T-helper 17 cell (primary cell): ENCODE measurements around the gene LMF2. TPM values are rescaled to one million over a fixed set of nuclear protein-coding genes. Genes with fewer than 3 reads are reported as not detected.

Experiments
- ATAC-seq: fragments of 150-1000 bp; cut with Tn5 transposase; 2 replicates; pipeline ENCODE4 v1.10.0; 2021; ENCODE audit warnings: mild to moderate bottlenecking, moderate library complexity
- DNase-seq, 3 donors: peaks; one replicate each; pipeline versions ENCODE4 v3.0.0 to v3.0.0-alpha.2; 2020 to 2021
- H3K9me3 ChIP-seq: one replicate; pipeline ENCODE4 v1.7.0; 2013; ENCODE audit warnings: low read length, mild to moderate bottlenecking; ENCODE audit not compliant: control insufficient read depth, poor library complexity, severe bottlenecking
- H3K27ac Mint-ChIP-seq: one replicate; pipeline ENCODE4 v1.8.0; 2022; ENCODE audit warnings: mild to moderate bottlenecking, moderate library complexity, mixed read lengths
- H3K27me3 Mint-ChIP-seq: one replicate; pipeline ENCODE4 v1.8.0; 2022; ENCODE audit warnings: mixed read lengths
- H3K36me3 Mint-ChIP-seq: one replicate; pipeline ENCODE4 v1.8.0; 2022; ENCODE audit warnings: low read depth, mixed read lengths
- H3K4me1 Mint-ChIP-seq: one replicate; pipeline ENCODE4 v1.8.0; 2022; ENCODE audit warnings: mild to moderate bottlenecking, mixed read lengths
- H3K4me3 Mint-ChIP-seq: one replicate; pipeline ENCODE4 v1.8.0; 2022; ENCODE audit warnings: mild to moderate bottlenecking, moderate library complexity, mixed read lengths
- total RNA-seq, 4 donors: library from RNA in 2 of 4; stranded (reverse) in 2 of 4; gene quantifications; one replicate each; pipeline ENCODE4 v1.2.3 and lab custom pipeline; 2022 to 2026

LMF2 gene, protein sequence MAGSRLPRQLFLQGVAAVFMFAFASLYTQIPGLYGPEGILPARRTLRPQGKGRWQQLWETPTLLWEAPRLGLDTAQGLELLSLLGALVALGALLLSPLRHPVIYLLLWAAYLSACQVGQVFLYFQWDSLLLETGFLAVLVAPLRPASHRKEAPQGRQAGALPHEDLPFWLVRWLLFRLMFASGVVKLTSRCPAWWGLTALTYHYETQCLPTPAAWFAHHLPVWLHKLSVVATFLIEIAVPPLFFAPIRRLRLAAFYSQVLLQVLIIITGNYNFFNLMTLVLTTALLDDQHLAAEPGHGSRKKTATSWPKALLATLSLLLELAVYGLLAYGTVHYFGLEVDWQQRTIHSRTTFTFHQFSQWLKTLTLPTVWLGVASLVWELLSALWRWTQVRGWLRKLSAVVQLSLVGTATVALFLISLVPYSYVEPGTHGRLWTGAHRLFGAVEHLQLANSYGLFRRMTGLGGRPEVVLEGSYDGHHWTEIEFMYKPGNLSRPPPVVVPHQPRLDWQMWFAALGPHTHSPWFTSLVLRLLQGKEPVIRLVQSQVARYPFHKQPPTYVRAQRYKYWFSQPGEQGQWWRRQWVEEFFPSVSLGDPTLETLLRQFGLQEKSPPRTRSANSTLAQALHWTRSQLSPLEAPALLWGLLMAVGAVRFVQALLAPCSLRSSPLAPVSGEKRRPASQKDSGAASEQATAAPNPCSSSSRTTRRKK
- 100 to 1,000 TPM; 110 to 130 TPM for total RNA-seq
- 109 to 153 reads per million in 2 donors for total RNA-seq (lab: John Stamatoyannopoulos, UW)

DNA sequence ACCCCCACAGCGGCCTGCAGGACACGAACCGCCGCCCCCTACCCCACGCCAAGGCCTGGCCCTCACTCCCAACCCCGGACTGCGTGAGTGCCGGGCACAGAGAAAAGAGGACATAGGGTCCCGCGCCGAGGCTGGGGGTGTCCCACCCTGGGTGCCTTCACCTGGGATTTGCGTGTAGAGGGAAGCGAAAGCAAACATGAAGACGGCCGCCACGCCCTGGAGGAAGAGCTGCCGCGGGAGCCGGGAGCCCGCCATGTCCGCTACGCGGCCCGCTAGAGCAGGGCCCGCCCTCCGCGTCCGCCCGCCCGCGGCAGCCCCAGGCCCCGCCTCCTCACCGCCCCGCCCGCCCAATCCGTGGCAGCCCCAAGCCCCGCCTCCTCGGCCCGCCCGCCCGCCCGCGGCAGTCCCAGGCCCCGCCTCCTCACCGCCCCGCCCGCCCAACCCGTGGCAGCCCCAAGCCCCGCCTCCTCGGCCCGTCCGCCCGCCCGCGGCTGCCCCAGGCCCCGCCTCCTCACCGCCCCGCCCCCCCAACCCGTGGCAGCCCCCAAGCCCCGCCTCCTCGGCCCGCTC, at the start of gene LMF2:
TSS of gene LMF2 (minus strand) at position 282 of the 570 bp plus-strand sequence. CDS start at position 255, 27 bp downstream.
- H3K9me3 ChIP-seq = no peaks in the 10 kb centered on the region
- peak; percentile 84 to 96 (median 95) for DNase-seq
- no peaks in the 10 kb centered on the region for H3K27me3 Mint-ChIP-seq
- H3K4me1 Mint-ChIP-seq = peaks cover 14% of the 10 kb centered on the region
- H3K4me3 Mint-ChIP-seq = peak within 1 kb of the TSS; percentile 96
- H3K36me3 Mint-ChIP-seq = no peaks in the 10 kb centered on the region
- H3K27ac Mint-ChIP-seq = peak within 1 kb of the TSS; percentile 94
- peak; percentile 82 for ATAC-seq

DNA sequence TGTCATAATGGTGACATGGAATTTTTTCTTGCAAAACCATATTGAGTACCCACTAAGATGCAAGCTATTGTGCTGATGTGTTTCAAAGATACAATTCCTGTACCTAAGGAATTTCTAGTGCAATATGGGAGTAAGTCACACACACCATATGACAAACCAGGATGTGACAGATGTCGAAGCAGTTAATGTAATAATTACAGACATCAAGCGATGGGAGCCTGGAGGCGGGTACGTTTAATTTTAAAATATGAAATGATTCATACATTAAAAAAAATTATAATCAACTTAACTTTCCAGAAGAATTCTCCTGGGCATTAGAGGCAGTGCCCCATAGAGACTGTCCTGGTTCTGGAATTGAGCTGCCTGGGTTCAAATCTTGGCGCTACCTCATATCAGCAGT, 49.2 kb upstream of the LMF2 start:
- H3K36me3 Mint-ChIP-seq = no peaks in the 10 kb centered on the region
- DNase-seq = no peak
- no peaks in the 10 kb centered on the region for H3K27me3 Mint-ChIP-seq
- no peak overlapping the region for H3K27ac Mint-ChIP-seq
- H3K4me3 Mint-ChIP-seq = no peak overlapping the region
- no peaks in the 10 kb centered on the region for H3K9me3 ChIP-seq
- no peak for ATAC-seq
- peaks cover 19% of the 10 kb centered on the region for H3K4me1 Mint-ChIP-seq

GRCh38 chr22:50553310-50553709, 45.8 kb upstream of the LMF2 start:
- no peak overlapping the region for H3K27ac Mint-ChIP-seq
- DNase-seq (no peak), ATAC-seq (no peak)
- H3K9me3 ChIP-seq = no peaks in the 10 kb centered on the region
- H3K4me3 Mint-ChIP-seq = no peak overlapping the region
- H3K4me1 Mint-ChIP-seq = peaks cover 18% of the 10 kb centered on the region
- H3K36me3 Mint-ChIP-seq = no peaks in the 10 kb centered on the region
- no peaks in the 10 kb centered on the region for H3K27me3 Mint-ChIP-seq

DNA sequence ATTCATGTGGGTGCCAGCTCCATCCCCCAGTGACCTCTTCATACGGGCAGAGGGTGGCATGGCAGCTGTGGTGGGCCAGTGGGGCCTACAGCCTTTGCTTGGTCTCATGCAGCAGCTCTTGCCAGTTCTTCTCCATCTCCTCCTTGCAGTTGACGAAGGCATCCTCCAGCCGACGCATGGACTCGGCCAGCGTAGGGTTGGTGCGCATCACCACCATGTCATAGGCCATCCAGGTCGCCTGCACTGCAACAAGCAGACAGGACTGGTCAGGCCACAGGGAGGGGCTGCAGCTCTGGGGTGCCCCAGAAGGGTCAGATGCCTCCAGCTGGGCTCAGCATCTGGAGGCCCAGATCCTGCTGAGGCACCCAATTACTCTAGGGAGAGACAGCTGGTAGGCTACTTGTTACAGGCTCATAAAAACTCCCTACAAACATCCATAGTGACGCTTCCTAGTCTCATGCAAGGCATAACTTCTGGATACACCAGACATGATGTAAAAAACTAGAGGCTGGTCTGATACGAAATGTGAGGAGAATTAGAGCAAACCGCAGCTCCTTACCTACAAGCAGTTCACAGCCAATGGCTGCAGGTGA, 43.8 kb upstream of the LMF2 start:
- Mint-ChIP-seq H3K4me1 (peaks cover 18% of the 10 kb centered on the region), H3K27ac (no peak overlapping the region)

GRCh38 chr22:50550395-50550794, 42.9 kb upstream of the LMF2 start:
- no peak for ATAC-seq
- H3K9me3 ChIP-seq = no peaks in the 10 kb centered on the region
- DNase-seq = no peak
- H3K4me1 Mint-ChIP-seq = peaks cover 25% of the 10 kb centered on the region
- H3K27me3 Mint-ChIP-seq = no peaks in the 10 kb centered on the region
- peak overlapping the region; percentile 89 for H3K4me3 Mint-ChIP-seq
- H3K36me3 Mint-ChIP-seq = no peaks in the 10 kb centered on the region
- H3K27ac Mint-ChIP-seq = peak overlapping the region; percentile 37

More for the DNA sequence above, 43.8 kb upstream of the LMF2 start:
- Mint-ChIP-seq H3K4me3 (no peak overlapping the region), H3K27me3 (no peaks in the 10 kb centered on the region), H3K36me3 (no peaks in the 10 kb centered on the region)
- ATAC-seq (no peak), DNase-seq (no peak)
- no peaks in the 10 kb centered on the region for H3K9me3 ChIP-seq

DNA sequence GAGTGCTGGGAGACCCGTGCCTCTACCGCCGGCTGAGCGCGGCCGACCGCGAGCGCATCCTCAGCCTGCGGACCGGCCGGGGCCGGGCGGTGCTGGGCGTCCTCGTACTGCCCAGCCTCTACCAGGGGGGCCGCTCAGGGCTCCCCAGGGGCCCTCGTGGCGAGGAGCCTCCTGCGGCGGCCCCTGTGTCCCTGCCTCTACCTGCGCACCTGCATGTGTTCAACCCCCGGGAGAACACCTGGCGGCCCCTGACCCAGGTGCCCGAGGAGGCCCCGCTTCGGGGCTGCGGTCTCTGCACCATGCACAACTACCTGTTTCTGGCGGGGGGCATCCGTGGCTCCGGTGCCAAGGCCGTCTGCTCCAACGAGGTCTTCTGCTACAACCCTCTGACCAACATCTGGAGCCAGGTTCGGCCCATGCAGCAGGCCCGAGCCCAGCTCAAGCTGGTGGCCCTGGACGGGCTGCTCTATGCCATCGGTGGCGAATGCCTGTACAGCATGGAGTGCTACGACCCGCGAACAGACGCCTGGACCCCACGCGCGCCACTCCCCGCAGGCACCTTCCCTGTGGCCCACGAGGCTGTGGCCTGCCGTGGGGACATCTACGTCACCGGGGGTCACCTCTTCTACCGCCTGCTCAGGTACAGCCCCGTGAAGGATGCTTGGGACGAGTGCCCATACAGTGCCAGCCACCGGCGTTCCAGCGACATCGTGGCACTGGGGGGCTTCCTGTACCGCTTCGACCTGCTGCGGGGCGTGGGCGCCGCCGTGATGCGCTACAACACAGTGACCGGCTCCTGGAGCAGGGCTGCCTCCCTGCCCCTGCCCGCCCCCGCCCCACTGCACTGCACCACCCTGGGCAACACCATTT, 41.7 kb upstream of the LMF2 start:
- ATAC-seq = peak; percentile 12
- no peaks in the 10 kb centered on the region for H3K36me3 Mint-ChIP-seq
- no peak for DNase-seq
- no peaks in the 10 kb centered on the region for H3K27me3 Mint-ChIP-seq
- H3K4me3 Mint-ChIP-seq = peak overlapping the region; percentile 89
- no peaks in the 10 kb centered on the region for H3K9me3 ChIP-seq
- H3K27ac Mint-ChIP-seq = peak overlapping the region; percentile 73
- H3K4me1 Mint-ChIP-seq = peaks cover 31% of the 10 kb centered on the region

GRCh38 chr22:50548040-50548920, 40.8 kb upstream of the LMF2 start:
- Mint-ChIP-seq H3K27me3 (no peaks in the 10 kb centered on the region), H3K27ac (peak overlapping the region; percentile 67), H3K4me3 (peak overlapping the region; percentile 62), H3K36me3 (no peaks in the 10 kb centered on the region), H3K4me1 (peaks cover 31% of the 10 kb centered on the region)
- no peaks in the 10 kb centered on the region for H3K9me3 ChIP-seq
- peak; percentile 56 for ATAC-seq
- DNase-seq = peak; percentile 28 to 56 (median 53)

DNA sequence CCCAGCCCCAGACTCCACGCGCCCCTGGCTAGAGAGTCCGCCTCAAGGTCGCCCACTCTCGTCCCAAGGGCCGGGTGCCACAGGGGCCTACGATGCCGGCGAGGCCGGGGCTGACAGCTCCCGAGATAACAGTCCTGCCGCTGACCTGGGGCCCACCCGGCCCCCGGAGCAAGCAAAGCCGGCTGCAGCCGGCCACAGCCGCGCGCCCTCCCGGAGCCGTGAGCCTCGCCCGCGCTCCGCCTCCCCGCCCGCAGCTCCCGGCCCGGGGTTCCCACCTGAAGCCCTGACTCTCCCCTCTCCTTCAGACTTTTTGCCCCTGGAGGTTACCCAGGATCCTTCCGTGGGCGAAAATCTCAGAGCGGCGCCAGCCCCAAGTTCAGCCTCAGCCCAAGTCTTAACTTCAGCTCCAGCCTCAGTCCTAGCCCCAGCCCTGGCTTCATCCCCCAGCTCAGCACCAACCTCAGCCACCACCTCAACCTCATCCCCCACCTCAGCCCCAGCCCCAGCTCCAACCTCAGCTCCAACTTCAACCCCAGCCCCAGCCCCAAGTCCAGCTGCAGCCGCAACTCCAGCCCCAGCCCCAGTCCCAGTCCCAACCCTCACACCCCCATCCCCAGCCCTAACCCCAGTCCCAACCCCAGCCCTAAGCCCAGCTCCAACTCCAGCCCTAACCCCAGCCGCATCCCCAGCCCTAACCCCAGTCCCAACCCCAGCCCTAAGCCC, 39.9 kb upstream of the LMF2 start:
- Mint-ChIP-seq H3K27me3 (no peaks in the 10 kb centered on the region), H3K4me3 (peak overlapping the region; percentile 41), H3K4me1 (peaks cover 34% of the 10 kb centered on the region), H3K27ac (peak overlapping the region; percentile 67), H3K36me3 (no peaks in the 10 kb centered on the region)
- no peaks in the 10 kb centered on the region for H3K9me3 ChIP-seq
- DNase-seq (no peak), ATAC-seq (no peak)

DNA sequence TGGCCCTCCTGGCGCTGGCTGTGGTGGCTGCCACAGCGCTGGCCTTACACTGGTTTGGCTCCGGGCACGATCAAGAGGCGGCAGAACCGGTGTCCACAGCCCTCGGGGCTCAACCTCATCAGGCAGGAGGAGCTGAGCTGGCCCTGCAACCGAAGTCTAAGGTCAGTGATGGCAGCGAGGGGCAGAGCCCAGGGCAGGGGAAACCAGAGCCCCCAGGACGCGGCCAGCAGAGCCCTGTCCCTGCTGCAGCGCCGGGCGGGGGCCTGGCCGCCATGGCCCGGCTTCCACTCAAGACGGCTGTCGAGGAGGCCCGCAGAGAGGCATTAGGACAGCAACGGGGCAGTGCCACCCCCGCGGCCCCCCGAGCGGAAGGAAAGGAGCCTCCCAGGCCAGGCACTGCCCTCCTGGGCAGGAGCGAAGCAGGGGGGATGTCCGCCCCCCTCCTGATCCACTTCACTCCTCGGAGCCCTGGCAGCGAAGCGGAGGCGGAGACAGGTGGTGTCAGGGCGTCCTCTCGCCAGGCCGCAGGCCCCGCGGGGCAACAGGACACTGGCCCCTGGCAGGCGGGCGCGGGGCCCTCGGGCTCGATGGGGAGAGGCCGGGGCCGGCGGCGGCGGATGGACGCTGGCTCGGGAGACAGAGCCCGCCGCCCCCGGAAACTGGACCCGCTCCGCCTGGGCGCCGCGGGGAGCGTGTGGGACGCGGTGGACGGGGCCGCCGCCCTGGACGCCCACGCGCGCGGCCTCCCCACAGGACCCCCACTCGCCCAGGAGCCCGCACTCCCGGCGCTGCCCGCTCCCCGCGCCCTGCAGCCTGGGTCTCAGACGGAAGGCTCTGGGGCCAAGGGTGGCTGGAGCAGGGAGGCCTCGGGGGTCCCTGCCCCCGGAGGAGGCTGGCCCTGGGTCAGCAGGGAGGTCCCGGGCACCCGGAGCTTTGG, 39.1 kb upstream of the LMF2 start:
- Mint-ChIP-seq H3K36me3 (no peaks in the 10 kb centered on the region), H3K4me3 (peak overlapping the region; percentile 68), H3K27me3 (no peaks in the 10 kb centered on the region), H3K4me1 (peaks cover 32% of the 10 kb centered on the region), H3K27ac (no peak overlapping the region)
- ATAC-seq = no peak
- H3K9me3 ChIP-seq = no peaks in the 10 kb centered on the region
- no peak for DNase-seq

GRCh38 chr22:50545522-50546325, 38.2 kb upstream of the LMF2 start, which contains the start of gene KLHDC7B:
Gene KLHDC7B, plus strand, starts transcription at chr22:50545899. Its CDS starts 345 bp downstream, at chr22:50546244.
- no peaks in the 10 kb centered on the region for H3K9me3 ChIP-seq
- no peaks in the 10 kb centered on the region for H3K36me3 Mint-ChIP-seq
- H3K27ac Mint-ChIP-seq = peak within 1 kb of the TSS; percentile 86
- H3K4me3 Mint-ChIP-seq = peak within 1 kb of the TSS; percentile 82
- ATAC-seq = peak; percentile 26
- H3K27me3 Mint-ChIP-seq = no peaks in the 10 kb centered on the region
- DNase-seq = no peak
- H3K4me1 Mint-ChIP-seq = peaks cover 31% of the 10 kb centered on the region
